ENCODE data around the gene MAD1L1. TPM values are rescaled to one million over a fixed set of nuclear protein-coding genes. Genes with fewer than 3 reads are reported as not detected.

MAD1L1 gene
- total RNA-seq, 2 experiments from 2014 or later = 157 to 160 TPM

DNA sequence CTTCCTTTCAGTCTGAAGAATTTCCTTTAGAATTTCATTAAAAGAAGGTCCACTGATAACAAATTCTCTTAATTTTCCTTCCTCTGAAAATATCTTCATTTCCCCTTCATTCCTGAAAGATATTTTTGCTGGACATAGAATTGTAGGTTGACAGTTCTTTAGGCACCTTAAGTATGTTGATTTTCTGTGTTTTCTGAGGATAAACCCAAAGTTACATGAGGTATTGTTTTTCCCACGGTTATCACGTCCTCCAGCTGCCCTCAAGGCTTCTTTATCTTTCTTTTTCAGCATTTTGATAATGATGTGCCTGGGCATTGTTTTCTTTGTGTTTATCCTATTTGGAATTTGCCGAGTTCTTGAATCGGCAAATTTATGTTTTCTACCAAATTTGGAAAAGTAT lies 457.4 kb downstream of the MAD1L1 start:
- ATAC-seq (ENCODE audit: poor library complexity) (no peak), DNase-seq (no peak)
- TF ChIP-seq, protein P1, sequence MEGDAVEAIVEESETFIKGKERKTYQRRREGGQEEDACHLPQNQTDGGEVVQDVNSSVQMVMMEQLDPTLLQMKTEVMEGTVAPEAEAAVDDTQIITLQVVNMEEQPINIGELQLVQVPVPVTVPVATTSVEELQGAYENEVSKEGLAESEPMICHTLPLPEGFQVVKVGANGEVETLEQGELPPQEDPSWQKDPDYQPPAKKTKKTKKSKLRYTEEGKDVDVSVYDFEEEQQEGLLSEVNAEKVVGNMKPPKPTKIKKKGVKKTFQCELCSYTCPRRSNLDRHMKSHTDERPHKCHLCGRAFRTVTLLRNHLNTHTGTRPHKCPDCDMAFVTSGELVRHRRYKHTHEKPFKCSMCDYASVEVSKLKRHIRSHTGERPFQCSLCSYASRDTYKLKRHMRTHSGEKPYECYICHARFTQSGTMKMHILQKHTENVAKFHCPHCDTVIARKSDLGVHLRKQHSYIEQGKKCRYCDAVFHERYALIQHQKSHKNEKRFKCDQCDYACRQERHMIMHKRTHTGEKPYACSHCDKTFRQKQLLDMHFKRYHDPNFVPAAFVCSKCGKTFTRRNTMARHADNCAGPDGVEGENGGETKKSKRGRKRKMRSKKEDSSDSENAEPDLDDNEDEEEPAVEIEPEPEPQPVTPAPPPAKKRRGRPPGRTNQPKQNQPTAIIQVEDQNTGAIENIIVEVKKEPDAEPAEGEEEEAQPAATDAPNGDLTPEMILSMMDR (IDR thresholded peaks at IDR 0.05) = no peak
- no peaks in the 10 kb centered on the region for H3K36me3 ChIP-seq (ENCODE audit: insufficient read depth, low read length)
- peaks cover 9% of the 10 kb centered on the region for H3K9me3 Mint-ChIP-seq
- H3K36me3 Mint-ChIP-seq (ENCODE audit: low read depth) = no peaks in the 10 kb centered on the region
- H3K27ac Mint-ChIP-seq = no peak overlapping the region
- H3K4me3 ChIP-seq (ENCODE audit: low read length) = no peak overlapping the region
- intact Hi-C loops (cut with DNase I, micrococcal nuclease) = no loop called here
- no peak overlapping the region for H3K27ac ChIP-seq (ENCODE audit: low read depth in 1 of 2, low read length in 2 of 2)
- H3K27me3 Mint-ChIP-seq = peaks cover 8% of the 10 kb centered on the region
- no peak overlapping the region for H3K4me3 Mint-ChIP-seq
- no peaks in the 10 kb centered on the region for H3K4me1 Mint-ChIP-seq (ENCODE audit: low read depth)
- no peaks in the 10 kb centered on the region for H3K4me1 ChIP-seq (ENCODE audit: insufficient read depth, low read length)
- peaks cover 11 to 13% of the 10 kb centered on the region in 2 experiments for H3K9me3 ChIP-seq (ENCODE audit: control insufficient read depth in 1 of 2, insufficient read depth in 1 of 2, low read length in 2 of 2)
- POLR2A ChIA-PET = no interaction called here
- CTCF ChIA-PET = no interaction called here
- H3K27me3 ChIP-seq (ENCODE audit: control insufficient read depth in 1 of 2, insufficient read depth in 2 of 2, low read length in 2 of 2) = no peaks in the 10 kb centered on the region

DNA sequence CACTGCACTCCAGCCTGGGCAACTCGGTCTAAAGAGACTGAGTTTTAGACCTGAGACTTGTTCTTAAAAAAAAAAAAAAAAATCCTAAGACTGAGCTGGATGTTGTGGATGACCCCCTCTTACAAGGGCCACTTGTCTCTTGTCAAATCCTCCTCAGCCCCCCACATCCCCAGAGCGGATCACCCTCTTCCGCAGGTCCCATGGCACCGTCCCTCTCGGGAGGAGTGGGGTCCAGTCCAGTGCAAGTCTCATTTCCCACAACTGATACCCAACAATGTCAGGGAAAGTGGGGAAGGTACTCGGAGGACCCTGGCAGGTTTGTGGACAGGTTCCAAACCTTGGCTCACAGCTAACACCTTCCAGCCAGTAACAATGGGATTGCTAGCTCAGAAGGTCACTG lies 462.4 kb downstream of the MAD1L1 start:
- ChIA-PET CTCF (no interaction called here), POLR2A (no interaction called here)
- intact Hi-C loops (cut with DNase I, micrococcal nuclease) = no loop called here
- Mint-ChIP-seq H3K27me3 (no peaks in the 10 kb centered on the region), H3K4me3 (no peak overlapping the region), H3K9me3 (peaks cover 5% of the 10 kb centered on the region), H3K36me3 (ENCODE audit: low read depth) (no peaks in the 10 kb centered on the region), H3K27ac (no peak overlapping the region), H3K4me1 (ENCODE audit: low read depth) (no peaks in the 10 kb centered on the region)
- Histone ChIP-seq H3K27me3 (ENCODE audit: control insufficient read depth in 1 of 2, insufficient read depth in 2 of 2, low read length in 2 of 2) (no peaks in the 10 kb centered on the region), H3K9me3 (ENCODE audit: control insufficient read depth in 1 of 2, insufficient read depth in 1 of 2, low read length in 2 of 2) (peaks cover 8 to 26% of the 10 kb centered on the region in 2 experiments), H3K4me1 (ENCODE audit: insufficient read depth, low read length) (no peaks in the 10 kb centered on the region), H3K4me3 (ENCODE audit: low read length) (no peak overlapping the region), H3K27ac (ENCODE audit: low read depth in 1 of 2, low read length in 2 of 2) (no peak overlapping the region), H3K36me3 (ENCODE audit: insufficient read depth, low read length) (no peaks in the 10 kb centered on the region)
- DNase-seq = no peak
- no peak for ATAC-seq (ENCODE audit: poor library complexity)
- TF ChIP-seq, protein P1 (IDR thresholded peaks at IDR 0.05) = no peak

DNA sequence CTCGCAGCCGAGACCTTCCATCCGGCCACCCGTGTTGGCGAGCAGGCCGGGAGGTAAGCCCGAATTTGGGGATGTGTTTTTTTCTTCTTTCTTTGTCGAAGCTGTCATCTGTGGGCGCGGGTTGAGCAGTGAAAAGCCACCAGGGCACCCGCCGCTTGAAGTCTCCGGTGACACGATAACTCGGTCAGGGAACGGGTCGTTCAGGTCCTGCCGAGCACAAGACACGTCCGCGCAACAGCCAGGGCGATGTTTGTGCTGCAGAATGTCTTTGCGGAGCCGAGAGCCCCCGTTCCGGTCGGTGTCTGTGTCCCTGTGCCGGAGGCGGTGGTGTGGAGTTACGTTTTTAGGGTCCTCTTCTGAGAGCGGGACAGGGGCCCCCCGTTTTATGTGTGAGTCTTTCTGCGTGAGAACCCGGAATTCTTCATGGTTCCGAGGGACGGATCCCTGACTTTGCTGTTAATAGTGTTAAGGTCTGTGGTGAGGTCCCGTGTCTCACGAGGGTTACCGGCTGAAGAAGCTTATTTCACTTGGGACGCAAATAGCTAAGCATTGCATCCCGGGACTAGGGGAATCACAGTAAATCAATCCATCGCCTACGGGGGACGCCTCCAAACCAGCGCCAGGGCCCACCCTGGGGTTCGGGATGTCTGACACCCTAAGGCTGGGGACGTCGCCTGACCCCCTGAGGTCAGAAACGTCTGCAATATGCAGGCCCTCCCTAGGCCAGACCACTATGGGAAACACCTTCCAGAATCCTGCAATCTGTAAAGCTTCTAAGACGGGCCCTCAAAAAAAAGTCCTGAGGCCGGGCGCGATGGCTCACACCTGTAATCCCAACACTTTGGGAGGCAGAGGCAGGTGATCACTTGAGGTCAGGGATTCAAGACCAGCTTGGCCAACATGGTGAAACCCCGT lies 463.2 kb downstream of the MAD1L1 start:
- H3K36me3 ChIP-seq (ENCODE audit: insufficient read depth, low read length) = no peaks in the 10 kb centered on the region

More for the DNA sequence above, 463.2 kb downstream of the MAD1L1 start:
- intact Hi-C loops (cut with DNase I, micrococcal nuclease) = no loop called here
- no peak overlapping the region for H3K4me3 Mint-ChIP-seq
- ATAC-seq (ENCODE audit: poor library complexity) (no peak), DNase-seq (peak in 1 of 14 experiments; percentile 7)
- no peaks in the 10 kb centered on the region for H3K4me1 Mint-ChIP-seq (ENCODE audit: low read depth)
- peaks cover 5% of the 10 kb centered on the region for H3K9me3 Mint-ChIP-seq
- Histone ChIP-seq H3K4me3 (ENCODE audit: low read length) (no peak overlapping the region), H3K9me3 (ENCODE audit: control insufficient read depth in 1 of 2, insufficient read depth in 1 of 2, low read length in 2 of 2) (peaks cover 3 to 34% of the 10 kb centered on the region in 2 experiments), H3K27me3 (ENCODE audit: control insufficient read depth in 1 of 2, insufficient read depth in 2 of 2, low read length in 2 of 2) (no peaks in the 10 kb centered on the region), H3K27ac (ENCODE audit: low read depth in 1 of 2, low read length in 2 of 2) (no peak overlapping the region), H3K4me1 (ENCODE audit: insufficient read depth, low read length) (no peaks in the 10 kb centered on the region)
- no peak overlapping the region for H3K27ac Mint-ChIP-seq
- H3K27me3 Mint-ChIP-seq = no peaks in the 10 kb centered on the region
- CTCF ChIA-PET = no interaction called here
- no peaks in the 10 kb centered on the region for H3K36me3 Mint-ChIP-seq (ENCODE audit: low read depth)
- TF ChIP-seq, protein P1 (IDR thresholded peaks at IDR 0.05) = no peak
- POLR2A ChIA-PET = no interaction called here
